ENCODE data around the gene CCDC88C. TPM values are rescaled to one million over a fixed set of nuclear protein-coding genes. Genes with fewer than 3 reads are reported as not detected.

Gene CCDC88C
- total and polyA plus RNA-seq, 4 donors = 16.5 to 66.0 (median 32.1) TPM

DNA sequence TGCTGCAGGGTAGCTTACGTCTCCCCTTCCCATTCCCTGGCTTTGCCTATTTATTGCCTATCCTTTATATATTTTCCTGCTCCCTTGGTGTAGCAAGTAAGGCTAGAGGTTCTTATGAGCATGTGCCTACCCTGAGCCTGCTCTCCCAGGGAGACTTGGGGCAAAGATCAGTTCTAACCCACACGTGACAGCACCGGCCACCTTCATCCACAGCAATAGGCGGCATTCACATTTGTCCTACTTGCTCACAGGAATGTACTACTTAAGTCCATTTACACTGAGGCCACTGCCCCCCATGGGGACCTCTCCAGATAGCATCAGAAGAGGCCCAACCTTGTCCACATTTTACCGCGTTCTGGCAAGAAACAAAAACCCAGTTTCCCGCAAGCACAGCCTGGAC, 181.8 kb downstream of the CCDC88C start:
- 94 to 96% methylated on average over 7 of the region's 7 CpGs for WGBS, 2 donors
- Histone ChIP-seq H3K27me3 (ENCODE audit: control insufficient read depth in 3 of 3, insufficient read depth in 3 of 3, low read length in 2 of 3) (no peaks in the 10 kb centered on the region), H3K27ac (ENCODE audit: low read depth in 1 of 2, low read length in 1 of 2) (no peak overlapping the region), H3K36me3 (ENCODE audit: control insufficient read depth in 4 of 4, insufficient read depth in 4 of 4, low read length in 4 of 4) (peaks cover 0 to 8% (median 2%) of the 10 kb centered on the region in 4 donors), H3K9ac (ENCODE audit: insufficient read depth in 1 of 2, low read length in 2 of 2) (no peak overlapping the region), H3K4me3 (no peak overlapping the region), H3K9me3 (ENCODE audit: control insufficient read depth in 4 of 4, insufficient read depth in 3 of 4, low read length in 3 of 4) (peaks cover 0 to 4% (median 0%) of the 10 kb centered on the region in 4 donors), H3K4me1 (ENCODE audit: control insufficient read depth in 5 of 5, insufficient read depth in 5 of 5, low read length in 5 of 5) (peaks cover 0 to 14% (median 0%) of the 10 kb centered on the region in 5 donors)
- ATAC-seq (ENCODE audit: insufficient read depth, low FRiP score) = no peak
- no peak for DNase-seq
- TF ChIP-seq, protein P1, sequence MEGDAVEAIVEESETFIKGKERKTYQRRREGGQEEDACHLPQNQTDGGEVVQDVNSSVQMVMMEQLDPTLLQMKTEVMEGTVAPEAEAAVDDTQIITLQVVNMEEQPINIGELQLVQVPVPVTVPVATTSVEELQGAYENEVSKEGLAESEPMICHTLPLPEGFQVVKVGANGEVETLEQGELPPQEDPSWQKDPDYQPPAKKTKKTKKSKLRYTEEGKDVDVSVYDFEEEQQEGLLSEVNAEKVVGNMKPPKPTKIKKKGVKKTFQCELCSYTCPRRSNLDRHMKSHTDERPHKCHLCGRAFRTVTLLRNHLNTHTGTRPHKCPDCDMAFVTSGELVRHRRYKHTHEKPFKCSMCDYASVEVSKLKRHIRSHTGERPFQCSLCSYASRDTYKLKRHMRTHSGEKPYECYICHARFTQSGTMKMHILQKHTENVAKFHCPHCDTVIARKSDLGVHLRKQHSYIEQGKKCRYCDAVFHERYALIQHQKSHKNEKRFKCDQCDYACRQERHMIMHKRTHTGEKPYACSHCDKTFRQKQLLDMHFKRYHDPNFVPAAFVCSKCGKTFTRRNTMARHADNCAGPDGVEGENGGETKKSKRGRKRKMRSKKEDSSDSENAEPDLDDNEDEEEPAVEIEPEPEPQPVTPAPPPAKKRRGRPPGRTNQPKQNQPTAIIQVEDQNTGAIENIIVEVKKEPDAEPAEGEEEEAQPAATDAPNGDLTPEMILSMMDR (IDR thresholded peaks at IDR 0.05; ENCODE audit: control extremely low read depth, extremely low read depth) = no peak

- Histone ChIP-seq H3K9me3 (ENCODE audit: control insufficient read depth in 4 of 4, insufficient read depth in 3 of 4, low read length in 3 of 4) (peaks cover 0 to 5% (median 0%) of the 10 kb centered on the region in 4 donors), H3K36me3 (ENCODE audit: control insufficient read depth in 4 of 4, insufficient read depth in 4 of 4, low read length in 4 of 4) (peaks cover 0 to 8% (median 3%) of the 10 kb centered on the region in 4 donors), H3K27ac (ENCODE audit: low read depth in 1 of 2, low read length in 1 of 2) (no peak overlapping the region), H3K4me3 (no peak overlapping the region), H3K27me3 (ENCODE audit: control insufficient read depth in 3 of 3, insufficient read depth in 3 of 3, low read length in 2 of 3) (no peaks in the 10 kb centered on the region), H3K9ac (ENCODE audit: insufficient read depth in 1 of 2, low read length in 2 of 2) (no peak overlapping the region), H3K4me1 (ENCODE audit: control insufficient read depth in 5 of 5, insufficient read depth in 5 of 5, low read length in 5 of 5) (peaks cover 0 to 14% (median 0%) of the 10 kb centered on the region in 5 donors)
- ATAC-seq (ENCODE audit: insufficient read depth, low FRiP score) (no peak), DNase-seq (no peak)
- WGBS, 2 donors = 96% methylated on average over 16 of the region's 16 CpGs
- TF ChIP-seq, protein P1 (IDR thresholded peaks at IDR 0.05; ENCODE audit: control extremely low read depth, extremely low read depth) = no peak
Observed at GRCh38 chr14:91234791-91235114, 182.9 kb downstream of the CCDC88C start.

DNA sequence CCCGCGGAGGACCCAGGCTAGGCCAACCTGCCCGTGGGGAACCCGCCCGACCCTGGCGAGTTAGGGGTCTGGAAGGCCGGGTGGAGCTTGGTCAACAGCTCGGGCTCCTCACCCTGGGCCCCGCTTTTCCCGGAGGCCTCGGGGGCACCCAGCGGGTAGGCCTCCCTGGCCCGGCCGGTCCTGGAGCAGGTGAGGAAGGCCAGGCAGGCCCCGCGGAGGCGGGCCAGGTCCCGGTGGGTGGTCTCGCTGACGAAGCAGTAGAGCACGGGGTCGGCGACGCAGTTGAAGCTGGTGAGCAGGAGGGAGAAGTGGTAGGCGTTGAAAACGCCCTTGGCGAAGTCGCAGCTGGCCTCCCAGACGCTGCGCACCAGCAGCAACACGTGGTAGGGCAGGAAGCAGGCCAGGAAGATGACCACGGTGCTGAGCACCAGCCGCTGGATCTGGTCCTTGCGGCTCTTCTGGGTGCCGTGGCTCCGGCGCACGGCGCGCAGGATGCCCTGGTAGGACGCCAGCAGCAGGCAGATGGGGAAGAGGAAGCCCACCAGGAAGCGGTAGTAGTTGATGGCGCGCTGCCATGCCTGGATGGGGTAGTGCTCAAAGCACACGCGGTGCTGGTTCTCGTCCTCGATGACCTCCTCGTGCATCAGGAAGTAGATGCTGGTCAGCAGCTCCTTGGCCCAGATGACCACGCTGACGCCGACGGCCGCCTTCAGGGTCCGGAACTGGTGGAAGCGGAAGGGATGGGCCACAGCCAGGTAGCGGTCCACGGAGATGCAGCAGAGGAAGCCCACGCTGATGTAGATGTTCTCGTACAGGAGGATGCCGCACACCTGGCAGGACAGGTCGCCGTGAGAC, 183.5 kb downstream of the CCDC88C start:
- TF ChIP-seq, protein P1 (IDR thresholded peaks at IDR 0.05; ENCODE audit: control extremely low read depth, extremely low read depth) = no peak
- peaks cover 0 to 18% (median 0%) of the 10 kb centered on the region in 5 donors for H3K4me1 ChIP-seq (ENCODE audit: control insufficient read depth in 5 of 5, insufficient read depth in 5 of 5, low read length in 5 of 5)
- peaks cover 0 to 8% (median 3%) of the 10 kb centered on the region in 4 donors for H3K36me3 ChIP-seq (ENCODE audit: control insufficient read depth in 4 of 4, insufficient read depth in 4 of 4, low read length in 4 of 4)
- no peaks in the 10 kb centered on the region for H3K27me3 ChIP-seq (ENCODE audit: control insufficient read depth in 3 of 3, insufficient read depth in 3 of 3, low read length in 2 of 3)
- H3K27ac ChIP-seq (ENCODE audit: low read depth in 1 of 2, low read length in 1 of 2) = peak overlapping the region in 1 of 2 donors; percentile 15
- no peak overlapping the region for H3K9ac ChIP-seq (ENCODE audit: insufficient read depth in 1 of 2, low read length in 2 of 2)
- ATAC-seq (ENCODE audit: insufficient read depth, low FRiP score) = no peak
- no peak for DNase-seq
- H3K9me3 ChIP-seq (ENCODE audit: control insufficient read depth in 4 of 4, insufficient read depth in 3 of 4, low read length in 3 of 4) = peaks cover 0 to 5% (median 0%) of the 10 kb centered on the region in 4 donors
- no peak overlapping the region for H3K4me3 ChIP-seq
- 92 to 93% methylated on average over 60 to 63 of the region's 63 CpGs for WGBS, 2 donors

Data from lung (tissue), 12 donors.